GM19043 (cell line): ENCODE results near the gene IFNA4.
"Not testable (repeated sequence)": the region's sequence is repeated elsewhere in the genome, so short reads cannot be mapped to it uniquely, and the experiment has no call there.

Source experiments
- ATAC-seq: cut with Tn5 transposase; IDR thresholded peaks from one replicate; pipeline ENCODE4 v1.9.1; 2021; ENCODE audit warnings: low read depth; ENCODE audit not compliant: unreplicated experiment

IFNA4 gene

DNA sequence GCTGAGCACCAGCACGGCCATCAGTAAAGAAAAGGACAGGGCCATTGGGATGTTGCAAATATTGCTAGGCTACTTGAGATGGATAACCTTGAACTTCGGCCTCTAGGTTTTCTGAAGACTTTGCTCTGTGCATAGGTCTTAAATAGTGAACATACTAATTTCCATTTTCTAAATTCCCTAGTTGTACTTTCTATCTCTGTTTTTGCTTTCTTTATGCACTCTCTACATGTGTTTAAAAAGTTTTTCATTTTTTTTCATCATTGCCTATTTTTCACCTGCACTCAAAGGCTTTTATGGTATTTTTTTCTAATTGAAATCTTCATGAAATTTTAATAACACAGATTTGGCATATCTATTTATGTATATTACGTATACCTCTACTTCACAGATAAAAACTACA is at the start of gene IFNA4:
Gene IFNA4 (minus strand): TSS at position 101 of the 400 bp plus-strand sequence. CDS start 56 bp downstream, at position 45.
- ATAC-seq = not testable (repeated sequence)

DNA sequence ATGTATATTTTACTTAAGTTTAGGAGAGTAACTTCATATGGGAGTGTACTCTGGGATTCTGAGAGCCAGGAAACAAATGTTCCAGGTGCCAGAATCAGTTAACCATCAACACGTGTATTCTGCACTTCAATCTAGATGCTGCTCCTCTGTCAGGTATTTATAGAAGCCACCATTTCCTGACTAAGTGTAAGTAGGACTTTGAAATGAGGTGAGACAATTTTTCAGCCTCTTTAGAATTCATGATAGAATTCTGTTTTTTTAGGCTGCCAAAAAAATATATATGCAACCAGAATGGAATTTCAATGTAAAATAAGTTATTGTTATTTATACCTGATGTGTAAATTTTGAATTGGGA is 49.0 kb upstream of the IFNA4 start:
- ATAC-seq = not testable (repeated sequence)

- peak; percentile 76 for ATAC-seq
These were observed 48.3 kb upstream of the IFNA4 start for GRCh38 chr9:21235468-21236359.

DNA sequence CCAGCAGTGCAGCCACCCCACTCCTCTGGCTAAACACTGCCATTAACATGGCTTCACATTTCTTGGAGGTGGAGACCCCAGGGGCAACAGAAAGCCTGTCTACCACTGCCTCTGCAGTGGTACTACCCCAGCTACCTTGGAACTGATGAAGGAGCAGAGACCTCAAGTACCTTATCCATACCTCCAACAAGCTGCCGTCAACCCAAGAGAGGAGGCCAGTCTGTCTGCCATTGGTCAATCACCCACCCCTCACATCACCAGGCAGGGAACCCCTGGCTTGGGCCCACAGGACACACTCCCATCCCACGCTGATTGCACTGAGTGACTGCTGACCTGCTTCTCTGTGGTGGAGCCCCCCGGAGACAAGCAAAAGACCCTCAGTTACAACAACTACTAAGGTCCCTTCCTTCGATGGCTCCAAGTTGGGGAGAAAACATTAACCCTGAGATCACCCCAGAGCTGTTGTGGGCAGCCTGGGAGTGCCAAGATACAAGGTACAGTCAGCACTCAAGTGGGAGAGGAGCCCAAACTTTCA is 46.8 kb upstream of the IFNA4 start:
- ATAC-seq = no peak

DNA sequence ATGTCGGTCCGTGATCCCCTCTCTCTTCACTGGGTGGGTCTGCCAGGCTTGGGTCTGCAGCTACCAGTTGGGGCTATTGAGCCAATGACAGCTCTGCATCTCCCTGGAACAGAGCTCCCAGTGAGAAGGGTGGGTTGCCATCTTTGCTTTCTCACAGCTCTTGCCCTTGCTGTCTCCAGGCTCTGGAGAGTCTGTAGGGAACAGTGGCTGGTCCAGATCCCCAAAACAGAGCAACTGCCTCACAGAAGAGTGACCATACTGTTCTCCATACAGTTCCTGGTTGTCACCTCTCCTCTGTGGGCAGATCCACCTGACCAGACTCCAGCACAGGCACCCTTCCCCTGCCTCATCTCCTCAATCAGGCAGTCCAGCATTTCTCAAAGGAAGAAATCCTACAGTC is 45.9 kb upstream of the IFNA4 start:
- ATAC-seq = no peak

GRCh38 chr9:21228122-21228521 is 40.7 kb upstream of the IFNA4 start, which contains the start of gene IFNA17:
Gene IFNA17, minus strand, starts transcription at chr9:21228222. Its CDS starts 49 bp downstream, at chr9:21228173.
- no peak for ATAC-seq

DNA sequence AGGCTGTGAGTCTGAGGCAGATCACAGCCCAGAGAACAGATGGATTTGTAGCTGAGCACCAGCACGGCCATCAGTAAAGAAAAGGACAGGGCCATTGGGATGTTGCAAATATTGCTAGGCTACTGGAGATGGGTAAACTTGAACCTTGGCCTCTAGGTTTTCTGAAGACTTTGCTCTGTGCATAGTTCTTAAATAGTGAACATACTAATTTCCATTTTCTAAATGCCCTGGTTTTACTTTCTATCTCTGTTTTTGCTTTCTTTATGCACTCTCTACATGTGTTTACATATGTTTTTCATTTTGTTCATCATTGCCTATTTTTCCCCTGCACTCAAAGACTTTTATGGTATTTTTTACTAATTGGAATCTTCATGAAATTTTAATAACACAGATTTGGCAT is 29.8 kb upstream of the IFNA4 start, which contains the start of gene IFNA16:
Gene IFNA16 (minus strand): TSS at position 101 of the 400 bp plus-strand sequence. CDS start 6 bp downstream, at position 95.
- ATAC-seq = not testable (repeated sequence)

- peak; percentile 70 for ATAC-seq
These were observed 26.3 kb upstream of the IFNA4 start for GRCh38 chr9:21213411-21214326.

DNA sequence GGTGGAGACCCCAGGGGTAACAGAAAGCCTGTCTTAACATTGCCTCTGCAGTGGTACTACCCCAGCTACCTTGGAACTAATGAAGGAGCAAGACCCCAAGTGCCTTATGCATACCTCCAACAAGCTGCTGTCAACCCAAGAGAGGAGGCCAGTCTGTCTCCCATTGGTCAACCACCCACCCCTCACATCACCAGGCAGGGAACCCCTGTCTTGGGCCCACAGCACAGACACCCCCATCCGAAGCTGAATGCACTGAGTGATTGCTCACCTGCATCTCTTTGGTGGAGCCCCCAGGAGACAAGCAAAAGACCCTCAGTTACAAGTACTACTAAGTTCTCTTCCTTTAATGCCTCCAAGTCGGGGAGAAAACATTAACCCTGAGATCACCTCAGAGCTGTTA is 24.8 kb upstream of the IFNA4 start:
- ATAC-seq = not testable (repeated sequence)

DNA sequence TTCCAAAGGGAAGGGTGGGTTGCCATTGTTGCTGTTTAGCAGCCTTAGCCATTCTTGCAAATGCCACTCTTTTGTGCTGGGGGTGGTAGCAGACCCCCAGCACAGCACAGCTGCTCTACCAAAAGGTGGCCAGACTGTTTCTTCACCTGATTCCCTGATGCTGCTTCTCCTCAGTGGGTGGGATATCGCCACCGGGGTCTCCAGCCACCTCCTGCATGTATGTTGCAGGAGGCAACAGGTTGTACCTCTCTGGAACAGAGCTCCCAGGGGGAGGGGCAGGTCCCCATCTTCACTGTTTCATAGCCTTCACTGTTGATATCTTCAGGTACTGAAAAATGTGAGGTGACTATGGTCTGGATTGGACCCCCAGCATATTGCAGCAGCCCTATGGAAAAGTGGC is 23.4 kb upstream of the IFNA4 start:
- not testable (repeated sequence) for ATAC-seq

DNA sequence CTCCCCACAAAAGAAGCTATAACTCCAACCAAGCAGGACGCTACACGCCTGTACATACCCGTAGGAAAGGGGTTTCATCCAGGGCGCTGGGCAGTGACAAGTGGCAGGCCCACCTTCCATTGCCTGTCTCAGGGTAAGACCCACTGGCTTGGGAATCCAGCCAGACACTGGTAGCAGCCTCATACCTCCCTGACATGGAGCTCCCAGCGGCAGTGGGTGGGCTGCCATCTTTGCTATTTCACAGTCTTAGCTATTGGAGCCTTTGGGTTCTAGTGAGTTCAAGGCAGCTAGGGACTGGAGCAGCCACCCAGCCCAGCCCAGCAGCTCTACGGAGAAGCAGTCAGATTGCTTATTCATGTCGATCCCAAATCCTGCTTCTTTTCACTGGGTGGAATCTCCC is 22.9 kb upstream of the IFNA4 start:
- no peak for ATAC-seq

GRCh38 chr9:21207043-21207442 is 19.7 kb upstream of the IFNA4 start, which contains the start of gene IFNA10:
Gene IFNA10, minus strand, starts transcription at chr9:21207143. Its CDS starts 46 bp downstream, at chr9:21207097.
- not testable (repeated sequence) for ATAC-seq

DNA sequence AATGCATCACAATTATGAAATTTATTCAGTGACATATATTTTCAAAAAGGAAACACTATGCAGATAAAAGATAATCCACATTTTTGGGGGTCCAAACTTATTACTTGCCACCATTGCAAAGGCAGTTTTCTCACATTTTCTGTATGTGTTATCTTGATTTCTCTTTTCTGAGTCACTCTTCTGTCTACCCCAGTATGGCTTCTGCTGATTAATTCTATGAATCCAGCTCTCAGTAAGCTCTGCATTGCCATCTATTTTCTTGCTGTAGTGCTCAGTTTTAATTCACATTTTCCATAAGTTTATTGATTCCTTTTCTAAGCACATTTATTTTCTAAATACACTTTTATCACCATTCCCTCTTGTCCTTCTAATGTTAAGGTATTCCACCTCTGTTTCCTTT is 17.8 kb upstream of the IFNA4 start:
- no peak for ATAC-seq

DNA sequence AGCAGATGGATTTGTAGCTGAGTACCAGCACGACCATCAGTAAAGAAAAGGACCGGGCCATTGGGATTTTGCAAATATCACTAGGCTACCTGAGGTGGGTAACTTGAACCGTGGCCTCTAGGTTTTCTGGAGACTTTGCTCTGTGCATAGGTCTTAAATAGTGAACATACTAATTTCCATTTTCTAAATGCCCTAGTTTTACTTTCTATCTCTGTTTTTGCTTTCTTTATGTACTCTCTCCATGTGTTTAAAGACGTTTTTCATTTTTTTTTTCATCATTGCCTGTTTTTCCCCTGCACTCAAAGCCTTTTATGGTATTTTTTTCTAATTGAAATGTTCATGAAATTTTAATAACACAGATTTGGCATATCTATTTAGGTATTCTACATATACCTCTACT is 14.7 kb upstream of the IFNA4 start, which contains the start of gene IFNA7:
Gene IFNA7 (minus strand): TSS at position 101 of the 400 bp plus-strand sequence. CDS start 40 bp downstream, at position 61.
- ATAC-seq = not testable (repeated sequence)

GRCh38 chr9:21194867-21195776 is 7.7 kb upstream of the IFNA4 start:
- peak; percentile 96 for ATAC-seq

DNA sequence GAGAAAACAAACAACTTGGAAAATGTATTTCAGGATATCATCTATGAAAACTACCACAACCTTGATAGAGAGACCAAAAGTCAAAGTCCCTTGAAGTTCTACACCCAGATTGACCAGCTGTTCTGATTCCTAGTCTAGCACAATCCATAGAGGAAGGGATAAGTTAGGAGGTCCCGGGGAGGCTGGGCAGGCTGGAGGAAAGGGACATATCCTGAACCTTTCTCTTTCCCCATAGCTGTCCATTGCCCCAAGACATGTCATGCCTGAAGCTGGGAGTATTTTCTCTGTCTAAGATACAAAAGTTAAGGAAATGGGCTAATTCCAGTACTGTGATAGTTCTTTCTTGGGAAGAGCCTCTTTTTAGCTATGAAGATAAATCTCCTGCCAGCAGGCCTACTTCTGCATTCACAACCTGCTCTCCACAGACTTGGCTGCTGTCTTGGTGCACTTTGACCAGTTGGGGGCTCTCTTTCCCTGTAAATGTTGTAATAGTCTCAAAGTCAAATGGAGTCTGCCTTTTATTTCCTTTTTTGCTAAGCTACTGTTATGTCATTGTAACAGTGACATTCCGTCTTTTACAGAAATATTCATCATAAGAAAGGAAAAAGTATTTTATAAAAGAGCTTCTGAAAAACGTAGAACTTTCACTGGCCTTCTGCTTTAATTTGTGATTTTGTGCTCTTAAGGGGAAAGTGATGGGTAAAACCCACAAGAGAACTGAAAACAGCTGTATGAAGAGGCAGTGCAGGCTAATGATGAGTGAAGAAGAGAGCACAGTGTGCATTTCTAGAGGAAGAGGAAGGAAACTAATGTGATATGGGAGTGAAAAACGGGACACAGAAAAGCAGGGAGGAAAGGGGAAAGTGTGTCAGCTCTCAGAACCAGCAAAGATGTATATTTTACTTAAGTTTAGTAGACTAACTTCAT is 4.3 kb downstream of the IFNA4 start:
- peak; percentile 88 for ATAC-seq

DNA sequence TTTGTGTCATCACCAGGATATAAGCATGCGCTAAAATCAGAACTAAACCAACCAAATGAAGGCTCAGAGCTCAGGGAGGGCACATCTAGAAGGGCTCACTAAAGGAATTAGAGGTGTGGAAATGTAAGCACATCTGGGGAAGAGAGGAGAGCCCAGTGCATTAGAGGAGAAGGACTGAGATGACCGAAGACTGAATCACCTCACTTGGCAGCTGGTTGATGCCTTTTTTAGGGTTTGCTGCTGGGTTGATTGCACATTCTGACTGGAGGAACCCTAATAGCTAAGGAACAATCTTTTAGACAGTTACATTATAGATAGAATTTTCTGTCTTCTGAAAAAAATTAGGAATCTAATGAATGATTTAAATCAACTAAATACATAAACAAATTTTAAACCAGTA is 12.7 kb downstream of the IFNA4 start:
- ATAC-seq = no peak

DNA sequence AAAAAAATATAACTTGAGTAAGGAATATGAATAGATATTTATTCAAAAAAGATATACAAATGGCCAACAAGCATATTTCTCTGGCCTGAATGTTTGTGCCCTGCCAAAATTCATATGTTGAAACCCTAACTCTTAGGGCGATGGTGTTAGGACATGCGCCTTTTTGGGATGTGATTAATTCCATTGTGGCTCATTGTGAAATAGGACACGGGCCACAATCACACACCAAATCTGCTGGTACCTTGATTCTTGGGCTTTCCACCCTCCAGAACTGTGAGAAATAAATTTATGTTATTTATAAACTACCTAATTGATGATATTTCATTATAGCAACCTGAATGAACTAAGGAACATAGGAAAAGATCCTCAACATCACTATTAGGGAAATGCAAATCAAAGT is 15.2 kb downstream of the IFNA4 start:
- ATAC-seq = no peak
